GM18505 (cell line): ENCODE data around the gene DHRS7C.

Experiments used
- ATAC-seq: cut with Tn5 transposase; IDR thresholded peaks from one replicate; pipeline ENCODE4 v1.9.1; 2021; ENCODE audit not compliant: unreplicated experiment
- POLR2A ChIP-seq: IDR thresholded peaks from 4 replicates; pipeline ENCODE4 v1.6.1; 2011; ENCODE audit warnings: borderline replicate concordance; ENCODE audit not compliant: insufficient read depth, insufficient read length; ENCODE audit errors: extremely low read depth

The DHRS7C gene, protein sequence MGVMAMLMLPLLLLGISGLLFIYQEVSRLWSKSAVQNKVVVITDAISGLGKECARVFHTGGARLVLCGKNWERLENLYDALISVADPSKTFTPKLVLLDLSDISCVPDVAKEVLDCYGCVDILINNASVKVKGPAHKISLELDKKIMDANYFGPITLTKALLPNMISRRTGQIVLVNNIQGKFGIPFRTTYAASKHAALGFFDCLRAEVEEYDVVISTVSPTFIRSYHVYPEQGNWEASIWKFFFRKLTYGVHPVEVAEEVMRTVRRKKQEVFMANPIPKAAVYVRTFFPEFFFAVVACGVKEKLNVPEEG

DNA sequence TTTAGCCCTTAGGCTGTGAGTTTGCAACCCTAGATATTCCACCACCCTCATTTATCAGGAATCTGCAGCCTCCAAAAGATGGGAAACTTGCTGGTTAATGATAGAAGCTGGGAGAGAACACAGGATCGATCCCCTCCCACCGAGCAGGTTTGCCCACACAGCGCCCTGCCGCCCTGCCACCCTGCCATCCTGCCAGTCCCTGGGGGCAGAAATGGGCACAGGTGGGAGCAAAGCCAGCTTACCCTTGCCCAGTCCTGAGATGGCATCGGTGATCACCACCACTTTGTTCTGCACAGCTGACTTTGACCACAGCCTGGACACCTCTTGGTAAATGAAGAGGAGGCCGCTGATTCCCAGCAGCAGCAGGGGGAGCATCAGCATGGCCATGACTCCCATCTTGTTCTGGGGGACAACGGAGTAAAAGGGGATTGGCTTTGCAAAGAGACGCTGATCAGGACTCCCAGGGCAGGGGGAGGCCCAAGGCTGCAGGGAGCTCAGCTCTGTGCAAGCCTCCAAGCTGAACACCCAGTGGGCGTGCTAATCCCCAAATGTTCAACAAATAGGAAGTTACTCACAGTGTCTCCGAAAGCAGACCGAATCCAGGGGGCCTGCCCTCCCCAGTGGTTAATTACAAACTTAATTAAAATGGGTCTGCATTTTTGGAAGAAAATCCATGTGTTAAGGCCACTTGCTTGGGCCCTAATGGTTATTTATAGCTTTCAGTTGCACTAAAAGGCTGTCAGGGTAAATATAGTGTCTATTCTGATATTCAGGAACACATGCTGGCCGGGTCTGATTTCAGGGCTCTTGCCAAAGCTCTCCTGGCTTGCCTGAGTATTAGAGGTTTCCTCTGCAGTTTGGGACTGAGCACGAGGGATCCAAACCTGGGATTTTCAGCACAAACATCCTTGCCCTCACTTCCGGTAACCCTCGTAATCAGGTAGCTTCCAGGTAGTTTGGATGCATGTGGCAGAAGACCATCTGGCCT is at the start of gene DHRS7C:
TSS of gene DHRS7C (minus strand) at position 704 of the 988 bp plus-strand sequence. CDS start at position 396, 308 bp downstream.
- no peak for ATAC-seq
- no peak for TF ChIP-seq POLR2A

DNA sequence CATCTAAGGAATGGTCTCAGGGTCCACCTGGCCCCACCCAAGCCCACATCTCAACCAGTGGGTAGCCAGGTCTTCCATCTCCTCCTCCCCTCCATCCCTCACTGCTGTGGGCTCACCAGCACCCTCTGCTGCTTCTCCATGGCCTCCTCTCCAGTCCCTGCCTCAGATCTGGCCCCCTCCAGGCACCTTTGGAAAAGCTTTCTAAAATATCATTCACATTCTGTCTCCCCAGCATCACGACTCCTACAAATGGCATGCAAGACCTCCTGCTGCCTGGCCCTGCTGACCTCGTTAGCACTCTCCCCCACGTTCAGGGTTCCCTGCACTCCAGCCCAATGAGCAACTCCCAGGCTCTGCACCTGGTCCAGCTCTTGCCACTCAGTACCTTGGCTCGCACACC is 48.0 kb upstream of the DHRS7C start:
- no peak for TF ChIP-seq POLR2A

DNA sequence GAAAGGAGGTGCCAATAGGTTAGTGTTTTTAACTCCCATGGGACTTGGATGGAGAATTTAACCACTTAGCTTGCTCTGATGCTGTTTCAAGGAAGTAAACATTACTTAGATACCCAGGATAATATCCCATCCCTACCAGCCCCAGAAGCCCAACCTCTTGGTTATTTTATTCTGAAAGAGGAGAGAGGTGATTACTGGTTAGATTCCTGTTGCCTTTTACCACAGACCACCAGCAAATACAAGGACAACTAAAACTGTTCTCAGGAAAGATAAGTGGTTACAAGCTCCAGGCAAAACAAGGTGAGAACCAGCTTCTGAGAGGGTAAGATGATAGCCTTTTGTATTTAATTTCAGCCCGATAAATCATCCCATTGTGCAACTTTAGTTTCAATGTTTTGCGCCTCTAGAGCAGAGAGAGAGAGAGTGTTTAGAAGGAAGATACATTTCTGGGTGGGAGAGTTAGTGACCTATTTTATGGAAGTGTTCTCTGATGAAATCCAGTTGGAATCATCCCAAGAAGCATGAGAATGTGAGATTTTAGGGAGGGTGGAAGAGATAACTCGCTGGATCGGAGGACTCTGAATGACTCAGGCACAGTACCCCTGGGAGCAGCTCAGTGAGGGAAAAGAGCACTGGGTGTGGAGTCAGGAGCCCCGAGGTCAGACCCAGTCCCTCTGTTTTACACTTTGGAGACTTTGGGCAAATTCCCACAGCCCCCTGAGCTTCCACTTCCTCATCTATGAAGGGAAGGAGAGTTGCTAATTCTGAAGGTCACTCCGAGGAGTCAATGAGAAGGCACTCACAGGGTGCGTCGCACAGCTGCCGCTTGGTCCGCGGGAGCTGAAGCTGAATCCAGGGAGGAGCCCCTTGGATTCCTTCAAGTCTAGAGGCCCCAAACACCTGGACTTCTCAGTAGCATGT is 46.4 kb upstream of the DHRS7C start:
- no peak for ATAC-seq
- TF ChIP-seq POLR2A: no peak

More for the DNA sequence above, 48.0 kb upstream of the DHRS7C start:
- ATAC-seq: no peak

DNA sequence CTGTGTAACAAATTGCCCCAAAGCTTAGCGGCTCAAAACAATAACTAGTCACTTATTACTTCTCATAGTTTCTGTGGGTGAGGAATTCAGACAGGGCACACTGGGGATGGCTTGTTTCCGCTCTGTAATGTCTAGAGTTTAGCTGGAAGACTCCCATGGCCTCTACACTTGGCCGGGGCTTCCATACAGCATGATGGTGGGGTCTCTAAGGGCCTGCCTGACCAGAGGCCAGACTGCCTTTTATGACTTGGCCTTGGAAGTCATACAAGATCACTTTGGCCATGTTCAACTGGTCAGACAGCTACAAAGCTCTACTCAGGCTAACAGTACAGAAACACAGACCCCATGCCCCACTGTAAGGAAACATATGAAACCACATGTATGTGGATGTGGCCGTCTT is 42.5 kb upstream of the DHRS7C start:
- no peak for ATAC-seq
- TF ChIP-seq POLR2A: no peak

DNA sequence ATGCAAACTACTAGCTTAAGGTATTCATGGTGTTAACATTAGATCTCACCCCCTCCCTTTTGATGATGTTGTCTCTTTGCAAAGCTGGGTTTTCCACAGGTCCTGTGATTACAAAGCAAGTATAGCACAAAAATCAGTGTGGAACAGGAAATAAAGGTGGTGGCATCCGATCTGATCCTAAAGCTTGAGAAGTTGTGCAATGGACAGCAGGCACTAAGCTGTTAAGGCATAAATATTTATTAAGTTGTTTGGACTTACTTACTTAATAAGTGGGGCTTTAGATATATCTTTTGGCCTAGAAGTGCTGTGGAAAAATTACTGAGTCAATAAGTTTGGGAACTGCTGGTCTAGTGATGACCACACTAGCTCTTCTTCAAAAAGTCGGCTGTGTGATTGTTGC is 39.3 kb upstream of the DHRS7C start:
- TF ChIP-seq POLR2A: no peak
- ATAC-seq: no peak

- no peak for ATAC-seq
- TF ChIP-seq POLR2A: no peak
These were observed 38.0 kb upstream of the DHRS7C start for GRCh38 chr17:9829343-9829742.

DNA sequence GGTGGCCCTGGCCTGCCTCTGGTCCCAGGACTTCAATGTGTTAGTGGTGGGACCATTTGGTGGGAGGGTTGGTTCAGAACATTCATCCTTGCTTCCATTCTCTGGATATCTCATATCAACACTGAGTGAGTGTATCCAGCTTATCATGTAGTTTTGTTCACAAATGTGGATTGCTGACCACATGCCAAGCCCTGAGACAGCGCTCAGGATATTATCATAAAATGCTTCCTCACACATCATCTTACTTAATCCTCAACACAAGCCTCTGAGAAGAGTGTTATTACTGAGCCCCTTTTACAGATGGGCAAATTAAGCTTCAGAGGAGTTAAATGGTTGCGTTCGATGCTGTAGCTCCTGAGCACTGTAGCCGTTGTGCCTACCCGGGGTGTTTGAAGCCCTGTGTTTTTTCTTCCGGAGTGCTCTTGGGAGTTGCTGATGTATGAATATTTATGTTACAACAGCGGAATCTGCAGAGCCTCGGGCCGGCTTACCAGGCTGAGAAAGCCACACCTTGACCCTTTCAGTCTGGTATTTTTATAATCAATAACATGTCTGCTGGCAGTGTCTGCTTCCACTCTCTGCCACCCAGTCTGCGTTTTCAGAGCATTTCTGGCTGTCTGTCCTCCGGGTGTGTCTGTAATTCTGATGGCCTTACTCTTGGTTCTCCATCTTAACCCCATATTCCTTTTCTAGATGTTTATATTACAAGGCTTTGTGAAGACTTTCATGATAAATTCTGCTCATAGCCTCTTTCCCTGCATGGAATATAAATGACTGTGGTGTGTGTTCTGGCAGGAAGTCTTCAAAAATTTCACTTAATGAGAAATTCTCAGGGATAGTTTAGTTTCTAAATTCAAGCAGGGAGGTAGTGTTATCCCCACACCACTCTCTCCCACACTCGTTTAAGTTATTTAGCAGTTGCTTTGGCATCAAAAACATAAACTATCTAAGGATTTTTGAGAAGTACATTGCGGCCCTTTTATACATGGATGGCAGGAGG is 37.2 kb upstream of the DHRS7C start:
- TF ChIP-seq POLR2A: no peak
- no peak for ATAC-seq

- no peak for ATAC-seq
- TF ChIP-seq POLR2A: no peak
These were observed 34.3 kb upstream of the DHRS7C start, which contains the start of gene GLP2R for GRCh38 chr17:9825641-9826150. Gene GLP2R, plus strand, starts transcription at chr17:9825924. Its CDS starts 140 bp downstream, at chr17:9826064.

- no peak for ATAC-seq
- TF ChIP-seq POLR2A: no peak
These were observed 33.5 kb upstream of the DHRS7C start for GRCh38 chr17:9824797-9825338.

DNA sequence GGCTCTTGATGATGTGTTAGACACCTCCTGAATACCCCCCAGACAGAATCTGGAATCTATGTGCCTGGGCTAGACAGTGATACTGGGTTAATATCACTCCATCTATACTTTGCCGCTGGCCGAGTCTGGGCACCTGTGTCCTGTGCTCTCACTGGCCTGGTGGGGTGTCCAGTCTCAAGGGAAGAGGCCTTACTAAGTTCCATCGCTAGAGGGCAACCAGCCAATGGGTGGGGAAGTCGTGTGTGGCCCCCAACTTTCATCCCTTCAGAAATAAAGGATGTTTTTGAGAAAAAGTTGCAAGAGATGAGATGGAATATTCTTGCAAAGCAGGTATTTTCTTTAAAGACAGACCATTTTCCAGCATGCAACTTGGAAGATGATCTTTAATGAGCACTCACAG is 32.7 kb upstream of the DHRS7C start:
- TF ChIP-seq POLR2A: no peak
- no peak for ATAC-seq

- ATAC-seq: no peak
- TF ChIP-seq POLR2A: no peak
These were observed 30.5 kb upstream of the DHRS7C start, which contains the start of gene GSG1L2 for GRCh38 chr17:9821921-9822320. Gene GSG1L2, minus strand, starts transcription at chr17:9822079. Its CDS starts 8 bp downstream, at chr17:9822071.
